Retinal pigment epithelial cell (primary cell): ENCODE results near the gene AGAP3.

Experiments
- DNase-seq: peaks from one replicate; pipeline ENCODE4 v3.0.0-alpha.2; 2010; ENCODE audit warnings: low read depth
- H3K4me3 ChIP-seq: 2 replicates; pipeline ENCODE4 v1.5.1; 2011; ENCODE audit warnings: mild to moderate bottlenecking, low read length, control low read depth, moderate library complexity
- TF ChIP-seq, protein P1 (sequence below): conservative IDR thresholded peaks from 2 replicates; pipeline ENCODE4 v1.5.1; 2011; ENCODE audit warnings: low read depth, low read length, control low read depth, inconsistent platforms

AGAP3 gene

GRCh38 chr7:151114151-151115090 is 28.1 kb downstream of the AGAP3 start:
- DNase-seq = no peak
- H3K4me3 ChIP-seq = peak overlapping the region; percentile 38
- TF ChIP-seq, protein P1, sequence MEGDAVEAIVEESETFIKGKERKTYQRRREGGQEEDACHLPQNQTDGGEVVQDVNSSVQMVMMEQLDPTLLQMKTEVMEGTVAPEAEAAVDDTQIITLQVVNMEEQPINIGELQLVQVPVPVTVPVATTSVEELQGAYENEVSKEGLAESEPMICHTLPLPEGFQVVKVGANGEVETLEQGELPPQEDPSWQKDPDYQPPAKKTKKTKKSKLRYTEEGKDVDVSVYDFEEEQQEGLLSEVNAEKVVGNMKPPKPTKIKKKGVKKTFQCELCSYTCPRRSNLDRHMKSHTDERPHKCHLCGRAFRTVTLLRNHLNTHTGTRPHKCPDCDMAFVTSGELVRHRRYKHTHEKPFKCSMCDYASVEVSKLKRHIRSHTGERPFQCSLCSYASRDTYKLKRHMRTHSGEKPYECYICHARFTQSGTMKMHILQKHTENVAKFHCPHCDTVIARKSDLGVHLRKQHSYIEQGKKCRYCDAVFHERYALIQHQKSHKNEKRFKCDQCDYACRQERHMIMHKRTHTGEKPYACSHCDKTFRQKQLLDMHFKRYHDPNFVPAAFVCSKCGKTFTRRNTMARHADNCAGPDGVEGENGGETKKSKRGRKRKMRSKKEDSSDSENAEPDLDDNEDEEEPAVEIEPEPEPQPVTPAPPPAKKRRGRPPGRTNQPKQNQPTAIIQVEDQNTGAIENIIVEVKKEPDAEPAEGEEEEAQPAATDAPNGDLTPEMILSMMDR = no peak

- peak overlapping the region; percentile 45 for H3K4me3 ChIP-seq
- no peak for DNase-seq
- TF ChIP-seq, protein P1 = peak; percentile 1
Observed at GRCh38 chr7:151115121-151115835, 29.0 kb downstream of the AGAP3 start.

DNA sequence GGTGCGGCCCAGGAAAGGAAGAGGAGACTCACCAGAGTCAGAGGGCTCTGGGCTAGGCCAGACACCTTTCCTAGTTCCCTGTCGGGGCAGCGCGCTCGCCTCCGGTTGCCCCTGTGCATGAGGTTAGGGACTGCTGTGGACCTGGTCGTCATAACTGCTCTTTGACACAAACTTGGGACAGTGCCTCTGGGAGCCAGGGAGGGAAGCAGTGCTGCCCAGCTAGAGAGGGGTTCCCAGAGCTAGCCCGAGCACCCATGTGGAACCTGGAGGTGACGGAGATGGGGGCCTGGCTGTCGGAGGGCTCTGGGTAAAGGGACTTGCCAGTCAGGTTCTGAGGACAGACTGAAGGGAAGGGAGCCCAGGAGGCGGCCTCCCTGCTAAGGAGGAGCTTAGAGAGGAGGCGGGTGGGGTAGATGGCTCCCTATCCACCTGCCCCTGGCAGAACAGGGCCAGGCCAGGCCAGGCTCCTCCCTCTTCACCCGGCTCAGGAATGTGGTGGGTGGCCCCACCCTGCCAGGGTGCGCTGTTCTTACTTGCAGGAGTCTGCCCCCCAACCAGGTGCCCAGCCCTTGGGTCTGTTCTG is 29.7 kb downstream of the AGAP3 start:
- TF ChIP-seq, protein P1 = no peak
- H3K4me3 ChIP-seq = peak overlapping the region; percentile 45
- DNase-seq = peak; percentile 51

GRCh38 chr7:151116603-151117440 is 30.5 kb downstream of the AGAP3 start:
- DNase-seq = no peak
- TF ChIP-seq, protein P1 = no peak
- H3K4me3 ChIP-seq = no peak overlapping the region

GRCh38 chr7:151117565-151117964 is 31.3 kb downstream of the AGAP3 start:
- no peak for DNase-seq
- TF ChIP-seq, protein P1 = no peak
- H3K4me3 ChIP-seq = no peak overlapping the region
